K562 (cell line): ENCODE results near the gene ATP6V0D1. TPM values are rescaled to one million over a fixed set of nuclear protein-coding genes. Genes with fewer than 3 reads are reported as not detected.

Source experiments
- ATAC-seq: fragments of 200-7000 bp; cut with Tn5 transposase; 3 replicates; pipeline ENCODE4 v1.9.1; 2020; ENCODE audit warnings: moderate library complexity
- BruUV-seq: library from RNA; stranded (reverse); fragments of 400-500 nt; replicated peaks from 2 replicates; lab custom pipeline; 2021; lab: Mats Ljungman, UMichigan
- CTCF ChIA-PET: fragments of 300-600 bp; formaldehyde crosslinking; extraction: SDS; loops from one replicate; lab custom pipeline; 2021; ENCODE audit warnings: low intra/inter-chr PET ratio; lab: Yijun Ruan, JAX
- POLR2A ChIA-PET: fragments of 300-600, 350-650 bp; sonication (Branson Sonifier 250); formaldehyde crosslinking; extraction: SDS; loops from one replicate; lab custom pipeline; 2021; ENCODE audit warnings: antibody characterized with exemption, inconsistent platforms; lab: Yijun Ruan, JAX
- DNase-seq, 4 experiments: peaks; one replicate each; pipeline versions ENCODE4 v3.0.0 to v3.0.0-alpha.2; 2011 to 2018; ENCODE audit warnings: low spot score in 3 of 4, mixed read lengths in 3 of 4; ENCODE audit errors: extremely low read depth in 1 of 4
- FAIRE-seq: peaks from 2 replicates; lab custom pipeline; 2011; peaks lifted over from hg19 to GRCh38; lab: Jason Lieb, UNC
- H2AFZ ChIP-seq: 2 replicates; pipeline ENCODE4 v1.6.0; 2011; ENCODE audit warnings: low read depth, low read length, control low read depth, inconsistent platforms
- H3K27ac ChIP-seq: fragments of 200-600 bp; 3 replicates; pipeline ENCODE4 v1.8.0; 2011; ENCODE audit warnings: low read depth, mild to moderate bottlenecking, control low read depth, inconsistent platforms, low read length, moderate library complexity, mixed read lengths; ENCODE audit errors: extremely low read depth
- H3K27me3 ChIP-seq, 2 experiments: fragments of 300-600 bp in 1 of 2; 2 replicates in 1 of 2; 3 replicates in 1 of 2; pipeline versions ENCODE4 v1.6.0 to v1.8.0; 2011; ENCODE audit warnings: inconsistent platforms in 2 of 2, low read length in 2 of 2, mild to moderate bottlenecking in 1 of 2, mixed read lengths in 1 of 2, moderate library complexity in 1 of 2; ENCODE audit not compliant: control insufficient read depth in 2 of 2, insufficient read depth in 2 of 2
- H3K36me3 ChIP-seq: fragments of 300-600 bp; 3 replicates; pipeline ENCODE4 v1.8.0; 2011; ENCODE audit warnings: mild to moderate bottlenecking, low read length, inconsistent platforms; ENCODE audit not compliant: control insufficient read depth, insufficient read depth
- H3K4me1 ChIP-seq, 2 experiments: fragments of 200-600 bp in 1 of 2; replicated peaks in 1 of 2; 2 replicates in 1 of 2; 3 replicates in 1 of 2; pipeline versions ENCODE4 v1.5.1 to v1.8.0; 2011; ENCODE audit warnings: inconsistent platforms in 2 of 2, low read length in 2 of 2, mild to moderate bottlenecking in 1 of 2, mixed read lengths in 1 of 2, moderate library complexity in 1 of 2; ENCODE audit not compliant: control insufficient read depth in 2 of 2, insufficient read depth in 2 of 2
- H3K4me2 ChIP-seq: 2 replicates; pipeline ENCODE4 v1.6.1; 2011; ENCODE audit warnings: low read length, control low read depth, inconsistent platforms, mixed read lengths; ENCODE audit not compliant: insufficient read depth
- H3K4me3 ChIP-seq: fragments of 200-600 bp; sonication (generic), shearing (Covaris generic); 2 replicates; pipeline ENCODE4 v1.5.1; 2016; ENCODE audit warnings: control low read depth, inconsistent platforms
- H3K79me2 ChIP-seq: fragments of 200-600 bp; 3 replicates; pipeline ENCODE4 v1.8.0; 2011; ENCODE audit warnings: low read length, inconsistent platforms; ENCODE audit not compliant: control insufficient read depth, insufficient read depth
- H3K9ac ChIP-seq, 2 experiments: 2 replicates each; pipeline versions ENCODE4 v1.6.0 to v1.6.1; 2011; ENCODE audit warnings: low read depth in 2 of 2, low read length in 2 of 2, control low read depth in 1 of 2, inconsistent platforms in 1 of 2, mild to moderate bottlenecking in 1 of 2, mixed read lengths in 1 of 2; ENCODE audit not compliant: insufficient read depth in 1 of 2
- H3K9me1 ChIP-seq: one replicate; pipeline ENCODE4 v1.6.0; 2011; ENCODE audit warnings: inconsistent platforms, mild to moderate bottlenecking, low read length, moderate library complexity; ENCODE audit not compliant: control insufficient read depth, insufficient read depth
- H3K9me3 ChIP-seq: replicated peaks from 2 replicates; pipeline ENCODE4 v1.5.1; 2011; ENCODE audit warnings: low read depth, low read length, inconsistent platforms; ENCODE audit not compliant: control insufficient read depth, insufficient read depth
- H4K20me1 ChIP-seq: replicated peaks from 2 replicates; pipeline ENCODE4 v1.6.1; 2011; ENCODE audit warnings: low read length, inconsistent platforms, mixed read lengths; ENCODE audit not compliant: control insufficient read depth, insufficient read depth
- CBX5 ChIP-seq: IDR thresholded peaks from 2 replicates; pipeline ENCODE4 v1.6.1; 2014; ENCODE audit warnings: low read depth, borderline replicate concordance
- CEBPG ChIP-seq, 3 experiments: fragments of 200-800 bp in 1 of 3; sonication (Bioruptor generic) in 1 of 3; sonication (generic) in 1 of 3; formaldehyde crosslinking in 1 of 3; IDR thresholded peaks in 2 of 3; conservative IDR thresholded peaks in 1 of 3; 2 replicates each; pipeline versions ENCODE4 v1.6.1 to v1.8.0; 2016 to 2022; ENCODE audit warnings: missing compliant biosample characterization in 2 of 3, missing genetic modification characterization in 2 of 3, mild to moderate bottlenecking in 1 of 3, missing genetic modification reagents in 1 of 3
- ETV5 ChIP-seq: sonication (generic); formaldehyde crosslinking; IDR thresholded peaks from 2 replicates; pipeline ENCODE4 v1.4.0; 2020; ENCODE audit warnings: low read depth, mild to moderate bottlenecking, missing genetic modification reagents
- FOXA3 ChIP-seq, 2 experiments: fragments of 450-650 bp in 1 of 2; sonication (generic) in 1 of 2; formaldehyde crosslinking; IDR thresholded peaks in 1 of 2; conservative IDR thresholded peaks in 1 of 2; 2 replicates each; pipeline versions ENCODE4 v1.4.0 to v1.8.0; 2020 to 2022; ENCODE audit warnings: mild to moderate bottlenecking in 2 of 2, missing genetic modification reagents in 1 of 2
- NCOA6 ChIP-seq: fragments of 450-650 bp; IDR thresholded peaks from 2 replicates; pipeline ENCODE4 v1.6.1; 2017; ENCODE audit warnings: mild to moderate bottlenecking
- NR2C1 ChIP-seq, 2 experiments: fragments of 450-650 bp; IDR thresholded peaks; 2 replicates each; pipeline ENCODE4 v1.6.1; 2017; ENCODE audit warnings: mild to moderate bottlenecking in 2 of 2, antibody characterized with exemption in 1 of 2, inconsistent platforms in 1 of 2, missing compliant biosample characterization in 1 of 2, missing genetic modification characterization in 1 of 2
- TGIF2 ChIP-seq: sonication (generic); formaldehyde crosslinking; IDR thresholded peaks from 2 replicates; pipeline ENCODE4 v1.8.1; 2022; ENCODE audit warnings: mild to moderate bottlenecking, missing genetic modification reagents, moderate library complexity
- YY1 ChIP-seq, 3 experiments: IDR thresholded peaks; 2 replicates each; pipeline ENCODE4 v1.6.1; 2011; ENCODE audit warnings: low read length in 2 of 3, mild to moderate bottlenecking in 2 of 3, moderate library complexity in 2 of 3, borderline replicate concordance in 1 of 3, control low read depth in 1 of 3, low read depth in 1 of 3; ENCODE audit not compliant: insufficient read depth in 3 of 3, insufficient replicate concordance in 2 of 3, control insufficient read depth in 1 of 3, insufficient read length in 1 of 3; ENCODE audit errors: extremely low read depth in 1 of 3
- ZNF175 ChIP-seq: fragments of 200-800 bp; sonication (Bioruptor generic); IDR thresholded peaks from 2 replicates; pipeline ENCODE4 v1.6.1; 2016; ENCODE audit warnings: low read depth, mild to moderate bottlenecking, missing genetic modification characterization, missing compliant biosample characterization
- ZNF780A ChIP-seq: fragments of 250-450 bp; sonication (Bioruptor Pico); IDR thresholded peaks from 2 replicates; pipeline ENCODE4 v1.5.0; 2021; ENCODE audit warnings: mild to moderate bottlenecking
- WGBS: fragments of 100-300 bp; shearing (Covaris generic); methylation state at CpG from one replicate; pipeline ENCODE4 v1.1.6; 2016; ENCODE audit warnings: low coverage, mixed read lengths; ENCODE audit not compliant: insufficient coverage; ENCODE audit errors: missing lambda C conversion rate; 5-methylcytosine and 5-hydroxymethylcytosine counted together
- in situ Hi-C: fragments of 300-500 bp; cut with MboI; formaldehyde crosslinking; loops from 4 replicates; pipeline ENCODE4 v1.15.0; 2018; ENCODE audit warnings: inconsistent platforms, mixed read lengths
- intact Hi-C: fragments of 100-400 bp; cut with micrococcal nuclease; formaldehyde crosslinking; loops from 2 replicates; pipeline ENCODE4 v1.14.2; 2022
- polyA plus RNA-seq, 8 experiments: library from polyadenylated mRNA; depleted of rRNA in 4 of 8; stranded (reverse) in 5 of 8; unstranded in 3 of 8; fragments of >200 nt; fragmentation: Nextera tagmentation in 2 of 8; fragmentation: Illumina TruSeq in 1 of 8; extraction: Ambion mirVana in 2 of 8; extraction: Trizol in 1 of 8; gene quantifications; 2 replicates each; pipeline versions ENCODE4 v1.2.1 to v1.2.3, GENCODE V29; 2011 to 2014; ENCODE audit warnings: inconsistent platforms in 1 of 8, missing spikeins in 1 of 8
- total RNA-seq, 7 experiments: library from RNA; depleted of rRNA in 6 of 7; stranded (reverse); fragments of >200 nt in 6 of 7; fragmentation: Illumina TruSeq in 2 of 7; extraction: Trizol in 2 of 7; gene quantifications; 2 replicates each; pipeline versions ENCODE4 v1.2.1 to v1.2.3, GENCODE V29; 2011 to 2021; ENCODE audit warnings: low replicate concordance in 1 of 7
- TF ChIP-seq, protein P1 (sequence below): fragments of 250-450 bp; sonication (Bioruptor Pico); IDR thresholded peaks from 2 replicates; pipeline ENCODE4 v1.8.0; 2021; ENCODE audit warnings: moderate library complexity, mild to moderate bottlenecking, inconsistent platforms
- TF ChIP-seq, protein P2 (sequence below): fragments of 250-450 bp; sonication (Bioruptor Pico); IDR thresholded peaks from 2 replicates; pipeline ENCODE4 v1.4.0; 2020; ENCODE audit warnings: borderline replicate concordance
- TF ChIP-seq, protein P3 (sequence below): fragments of 450-650 bp; IDR thresholded peaks from 2 replicates; pipeline ENCODE4 v1.7.0; 2016; ENCODE audit warnings: borderline replicate concordance

Gene ATP6V0D1
- total and polyA plus RNA-seq, 9 of the 15 experiments (the other 6 are each of a cell fraction or from before 2014, with no cell fraction given) = 23.2 to 69.7 (median 45.6) TPM

DNA sequence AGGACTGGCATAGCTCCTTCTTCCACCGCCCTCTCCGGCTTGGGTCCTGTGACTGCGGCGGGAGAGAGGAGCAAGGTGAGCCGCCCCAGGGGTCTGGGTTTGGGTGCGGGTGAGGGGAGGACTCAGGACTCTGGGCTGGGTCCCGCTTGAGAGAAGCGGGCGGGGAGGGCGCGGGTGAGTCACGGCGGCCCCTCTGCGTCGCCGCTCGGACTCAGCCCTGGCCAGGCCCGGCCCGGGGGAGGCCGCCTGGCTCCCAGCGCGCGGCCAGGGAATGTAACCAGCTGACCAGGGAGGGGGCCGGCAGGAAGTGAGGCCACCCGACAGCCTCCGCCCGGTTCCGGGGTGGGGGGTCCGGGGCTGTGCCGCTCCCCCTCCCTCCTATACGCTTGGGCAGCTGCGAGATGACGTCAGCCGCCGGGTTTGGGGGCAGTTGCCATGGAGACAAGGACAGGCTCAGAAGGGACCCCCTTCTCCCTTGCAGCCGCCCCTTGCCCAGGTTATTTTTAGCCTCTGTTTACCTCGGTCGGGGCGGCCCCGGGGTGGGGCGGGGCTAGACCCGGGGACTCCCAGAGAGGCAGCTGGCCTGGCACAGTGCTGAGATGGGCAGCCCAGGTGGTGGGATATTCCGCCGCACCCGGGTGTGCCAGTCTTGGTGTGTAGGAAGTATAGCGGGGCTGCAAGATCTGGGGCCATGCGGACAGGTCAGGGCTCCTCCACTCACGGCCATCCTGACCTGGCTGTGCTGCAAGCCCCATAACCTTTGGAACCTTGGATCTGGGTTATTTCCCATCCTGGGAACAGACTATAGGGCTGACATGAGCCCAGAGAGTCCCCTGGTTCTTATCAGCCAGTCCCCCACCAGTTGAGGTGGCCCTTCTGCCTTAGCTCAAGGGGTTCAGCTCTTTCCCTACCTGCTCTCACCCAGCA is 49.3 kb upstream of the ATP6V0D1 start:
- Histone ChIP-seq H3K9me3 (no peaks in the 10 kb centered on the region), H4K20me1 (peaks cover 3% of the 10 kb centered on the region), H3K4me1 (peaks cover 33 to 69% of the 10 kb centered on the region in 2 experiments), H3K9me1 (no peaks in the 10 kb centered on the region), H3K4me2 (peak overlapping the region; percentile 64), H2AFZ (no peak overlapping the region), H3K27ac (no peak overlapping the region), H3K9ac (peak overlapping the region; percentile 62 to 92; a peak in 3 of 4 replicates), H3K27me3 (no peaks in the 10 kb centered on the region), H3K36me3 (no peaks in the 10 kb centered on the region), H3K79me2 (peaks cover 12% of the 10 kb centered on the region; the same call in 2 of the 3 replicates), H3K4me3 (peak overlapping the region; percentile 61)
- FAIRE-seq (no peak), ATAC-seq (0 out of 3 replicates have a peak, but pooled peaks have one; percentile 4), DNase-seq (peak; percentile 25 to 53 (median 48))
- ChIA-PET CTCF (no interaction called here), POLR2A (interaction anchor here (1.0 to 1.6 kb wide), 3 partner anchors 9 to 32 kb away, joined by 3 to 9 read pairs (median 4); no protein-coding TSS in a partner anchor)
- intact Hi-C loops = no loop called here
- in situ Hi-C loops = no loop called here
- WGBS = 62% methylated on average over 19 of the region's 48 CpGs
- no TSS peak for BruUV-seq
- no peak for TF ChIP-seq ZNF175 (CRISPR knock-in tag)
- TF ChIP-seq CEBPG (CRISPR knock-in tag; IDR thresholded peaks at IDR 0.05) = no peak
- no peak for TF ChIP-seq CEBPG (tag; conservative IDR thresholded peaks at IDR 0.05 in 1 of 2, IDR thresholded peaks at IDR 0.05 in 1 of 2)
- TF ChIP-seq, protein P1, sequence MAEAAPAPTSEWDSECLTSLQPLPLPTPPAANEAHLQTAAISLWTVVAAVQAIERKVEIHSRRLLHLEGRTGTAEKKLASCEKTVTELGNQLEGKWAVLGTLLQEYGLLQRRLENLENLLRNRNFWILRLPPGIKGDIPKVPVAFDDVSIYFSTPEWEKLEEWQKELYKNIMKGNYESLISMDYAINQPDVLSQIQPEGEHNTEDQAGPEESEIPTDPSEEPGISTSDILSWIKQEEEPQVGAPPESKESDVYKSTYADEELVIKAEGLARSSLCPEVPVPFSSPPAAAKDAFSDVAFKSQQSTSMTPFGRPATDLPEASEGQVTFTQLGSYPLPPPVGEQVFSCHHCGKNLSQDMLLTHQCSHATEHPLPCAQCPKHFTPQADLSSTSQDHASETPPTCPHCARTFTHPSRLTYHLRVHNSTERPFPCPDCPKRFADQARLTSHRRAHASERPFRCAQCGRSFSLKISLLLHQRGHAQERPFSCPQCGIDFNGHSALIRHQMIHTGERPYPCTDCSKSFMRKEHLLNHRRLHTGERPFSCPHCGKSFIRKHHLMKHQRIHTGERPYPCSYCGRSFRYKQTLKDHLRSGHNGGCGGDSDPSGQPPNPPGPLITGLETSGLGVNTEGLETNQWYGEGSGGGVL (CRISPR knock-in tag) = no peak
- no peak for TF ChIP-seq TGIF2
- no peak for TF ChIP-seq YY1 (IDR thresholded peaks at IDR 0.05; ENCODE audit: borderline replicate concordance in 1 of 3, control insufficient read depth in 1 of 3, extremely low read depth in 1 of 3, insufficient read depth in 3 of 3, insufficient read length in 1 of 3, insufficient replicate concordance in 2 of 3, low read depth in 1 of 3, low read length in 2 of 3)
- TF ChIP-seq, protein P2, sequence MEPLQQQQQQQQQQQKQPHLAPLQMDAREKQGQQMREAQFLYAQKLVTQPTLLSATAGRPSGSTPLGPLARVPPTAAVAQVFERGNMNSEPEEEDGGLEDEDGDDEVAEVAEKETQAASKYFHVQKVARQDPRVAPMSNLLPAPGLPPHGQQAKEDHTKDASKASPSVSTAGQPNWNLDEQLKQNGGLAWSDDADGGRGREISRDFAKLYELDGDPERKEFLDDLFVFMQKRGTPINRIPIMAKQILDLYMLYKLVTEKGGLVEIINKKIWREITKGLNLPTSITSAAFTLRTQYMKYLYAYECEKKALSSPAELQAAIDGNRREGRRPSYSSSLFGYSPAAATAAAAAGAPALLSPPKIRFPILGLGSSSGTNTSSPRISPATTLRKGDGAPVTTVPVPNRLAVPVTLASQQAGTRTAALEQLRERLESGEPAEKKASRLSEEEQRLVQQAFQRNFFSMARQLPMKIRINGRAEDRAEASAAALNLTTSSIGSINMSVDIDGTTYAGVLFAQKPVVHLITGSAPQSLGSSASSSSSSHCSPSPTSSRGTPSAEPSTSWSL = no peak
- peak; percentile 75; the same call in 1 of the 2 replicates for TF ChIP-seq ETV5 (CRISPR knock-in tag)
- TF ChIP-seq, protein P3, sequence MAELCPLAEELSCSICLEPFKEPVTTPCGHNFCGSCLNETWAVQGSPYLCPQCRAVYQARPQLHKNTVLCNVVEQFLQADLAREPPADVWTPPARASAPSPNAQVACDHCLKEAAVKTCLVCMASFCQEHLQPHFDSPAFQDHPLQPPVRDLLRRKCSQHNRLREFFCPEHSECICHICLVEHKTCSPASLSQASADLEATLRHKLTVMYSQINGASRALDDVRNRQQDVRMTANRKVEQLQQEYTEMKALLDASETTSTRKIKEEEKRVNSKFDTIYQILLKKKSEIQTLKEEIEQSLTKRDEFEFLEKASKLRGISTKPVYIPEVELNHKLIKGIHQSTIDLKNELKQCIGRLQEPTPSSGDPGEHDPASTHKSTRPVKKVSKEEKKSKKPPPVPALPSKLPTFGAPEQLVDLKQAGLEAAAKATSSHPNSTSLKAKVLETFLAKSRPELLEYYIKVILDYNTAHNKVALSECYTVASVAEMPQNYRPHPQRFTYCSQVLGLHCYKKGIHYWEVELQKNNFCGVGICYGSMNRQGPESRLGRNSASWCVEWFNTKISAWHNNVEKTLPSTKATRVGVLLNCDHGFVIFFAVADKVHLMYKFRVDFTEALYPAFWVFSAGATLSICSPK = no peak
- TF ChIP-seq ZNF780A (CRISPR knock-in tag) = no peak
- no peak for TF ChIP-seq NR2C1 (IDR thresholded peaks at IDR 0.05)
- no peak for TF ChIP-seq NR2C1 (tag; IDR thresholded peaks at IDR 0.05)
- no peak for TF ChIP-seq CBX5
- no peak for TF ChIP-seq NCOA6
- no peak for TF ChIP-seq FOXA3 (CRISPR knock-in tag; conservative IDR thresholded peaks at IDR 0.05 in 1 of 2, IDR thresholded peaks at IDR 0.05 in 1 of 2)
